ENCODE data around the gene TTLL10.

The TTLL10 gene

DNA sequence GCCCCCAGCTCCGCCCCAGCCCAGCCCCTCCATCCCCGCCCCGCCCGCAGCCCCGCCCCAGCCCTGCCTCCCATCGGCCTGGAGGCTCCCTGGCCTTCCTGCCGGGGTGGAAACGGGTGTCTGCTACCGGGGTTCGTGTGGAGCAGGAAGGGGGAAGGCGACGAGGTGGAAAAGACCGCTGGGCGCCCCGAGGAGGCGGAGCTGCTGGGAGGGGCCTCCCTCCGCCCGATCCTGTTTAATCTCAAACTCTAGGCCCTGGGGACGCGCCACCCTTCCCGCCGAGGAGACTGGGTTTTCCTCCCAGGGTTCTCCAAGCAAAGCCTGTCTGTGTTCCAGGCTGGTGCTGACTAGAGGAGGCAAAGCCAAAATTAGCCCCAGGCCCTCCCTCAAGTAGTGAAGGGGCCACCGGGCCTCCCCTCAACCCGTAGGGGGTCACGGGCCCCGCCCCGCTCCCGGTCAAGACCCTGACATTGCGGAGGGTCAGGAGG is 16.2 kb upstream of the TTLL10 start:
- peak; percentile 20 to 86 (median 61) for DNase-seq

DNA sequence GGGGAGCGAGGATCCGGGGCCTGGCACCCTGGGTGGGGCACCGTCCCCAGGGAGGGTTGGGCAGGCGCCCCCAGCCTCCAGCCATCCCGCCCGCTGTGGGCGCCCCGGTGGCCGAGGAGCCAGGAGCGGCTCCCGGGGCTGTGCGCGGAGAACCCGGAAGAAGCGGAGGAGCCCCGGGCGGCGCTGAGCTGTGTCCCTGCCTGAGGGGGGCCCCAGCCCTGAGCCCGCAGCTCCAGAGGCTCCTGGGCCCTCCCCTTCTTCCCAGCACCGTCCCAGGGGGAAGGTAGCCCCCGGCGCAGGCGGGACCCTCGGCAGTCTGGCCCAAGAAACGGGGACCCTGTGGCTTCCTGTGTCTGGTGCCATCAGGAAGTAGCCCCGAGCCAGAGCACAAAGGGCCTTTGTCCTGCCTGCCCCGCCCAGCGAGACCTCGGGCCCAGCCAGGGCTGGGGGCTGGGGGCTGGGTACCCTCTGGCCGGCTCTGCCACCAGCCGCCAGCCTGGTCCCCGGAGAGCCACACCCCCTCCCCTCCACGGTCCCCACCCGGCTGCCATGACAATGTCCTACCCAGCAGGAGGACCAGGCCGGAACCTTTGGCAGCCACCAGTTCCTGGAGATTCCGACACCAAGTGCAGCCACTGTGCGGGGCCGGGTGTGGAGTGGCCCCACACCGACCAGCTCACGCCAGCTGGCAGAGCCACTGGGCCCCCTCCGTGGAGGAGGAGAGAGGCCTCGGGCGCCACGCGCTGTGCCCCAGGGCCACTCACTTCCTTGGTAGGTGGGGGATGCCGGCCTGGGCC is 15.6 kb upstream of the TTLL10 start:
- DNase-seq = peak in 50 of 51 donors; percentile 25 to 94 (median 74)

DNA sequence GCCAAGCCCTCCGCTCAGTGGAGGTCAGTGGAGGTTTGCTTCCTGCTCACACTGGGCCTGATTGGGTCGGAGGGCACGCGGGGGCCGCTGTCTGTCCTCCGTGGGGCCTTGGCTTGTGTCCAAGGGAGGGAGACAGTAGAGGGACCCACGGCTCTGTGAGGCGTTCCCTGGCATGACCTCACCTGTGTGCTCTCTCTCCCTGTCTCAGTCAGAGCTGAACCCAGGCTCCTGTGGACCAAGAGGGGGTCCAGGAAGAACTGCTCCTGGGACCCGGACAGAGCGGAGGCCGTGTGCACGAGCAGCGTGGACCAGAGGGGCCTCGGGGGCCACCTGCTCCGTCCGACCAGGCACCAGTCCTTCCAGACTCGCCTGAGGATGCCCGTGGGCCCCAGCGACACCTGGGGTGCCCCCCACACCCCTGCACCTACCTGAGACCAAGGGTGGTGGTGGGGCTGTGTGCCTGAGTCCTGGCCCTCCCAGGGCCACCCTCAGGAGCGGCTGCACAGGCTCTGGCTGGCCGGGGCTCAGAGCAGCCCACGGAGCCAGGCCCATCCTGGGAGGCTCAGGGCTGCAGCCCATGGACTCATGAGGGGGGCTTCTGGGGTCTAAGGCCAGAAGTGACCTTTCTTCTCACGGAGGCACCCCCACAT is 13.3 kb upstream of the TTLL10 start:
- DNase-seq = no peak

DNA sequence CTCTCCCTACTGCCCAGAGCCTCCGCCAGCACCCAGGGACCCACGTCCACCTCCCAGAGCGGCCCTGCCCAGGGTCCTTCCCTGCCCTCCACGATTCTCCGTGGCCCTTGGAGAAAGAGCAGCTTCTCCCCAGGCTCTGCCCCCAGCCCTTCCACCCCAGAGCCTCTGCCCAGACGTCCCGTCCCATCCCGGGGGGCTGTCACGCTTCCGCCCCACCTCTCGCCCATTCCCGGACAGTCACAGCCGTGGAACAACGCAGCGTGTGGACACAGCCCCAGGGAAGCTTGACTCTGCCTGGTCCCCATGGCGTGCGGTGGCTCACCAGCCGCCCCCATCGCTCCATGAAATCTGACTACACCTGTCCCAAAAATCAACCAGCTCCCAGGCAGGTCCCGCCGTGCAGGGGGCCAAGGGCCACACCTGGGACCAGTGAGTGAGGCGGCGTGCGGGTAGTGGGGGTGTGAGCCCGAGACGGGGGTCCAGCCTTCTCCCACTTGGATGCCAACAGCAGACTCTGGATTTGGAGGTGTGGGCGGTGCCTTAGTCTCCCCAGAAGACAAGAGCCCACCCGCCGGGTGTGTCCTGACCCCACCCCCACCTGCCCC is 12.5 kb upstream of the TTLL10 start:
- DNase-seq = no peak

- no peak for DNase-seq
Observed at GRCh38 chr1:1161683-1162079, 12.0 kb upstream of the TTLL10 start.

GRCh38 chr1:1162597-1163537 is 10.8 kb upstream of the TTLL10 start:
- no peak for DNase-seq

DNA sequence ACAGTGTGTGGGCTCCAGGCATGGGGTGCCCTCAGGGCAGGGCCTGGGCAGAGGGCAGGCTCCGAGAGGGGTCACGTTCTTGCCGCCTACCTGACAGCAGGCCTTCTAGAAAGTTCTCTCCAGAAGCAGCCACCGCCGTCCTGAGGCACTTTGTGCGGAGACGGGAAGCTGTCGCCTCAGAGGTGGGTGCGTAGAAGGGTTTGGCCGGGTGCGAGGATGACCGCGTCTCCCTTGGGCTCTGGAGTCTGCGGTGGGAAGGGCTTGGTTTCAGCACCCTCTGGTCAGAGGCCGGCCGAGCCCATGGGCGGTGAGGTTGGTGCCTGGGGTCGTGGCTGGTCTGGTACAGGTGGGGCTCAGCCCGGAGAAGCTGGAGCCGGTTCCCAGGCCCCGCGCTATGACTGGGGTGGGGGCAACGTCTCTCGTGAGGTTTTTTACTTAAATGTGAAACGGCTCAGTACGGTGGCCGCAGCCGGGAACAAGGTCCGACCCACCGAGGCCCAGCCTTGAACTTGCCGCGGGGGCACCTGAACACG is 10.1 kb upstream of the TTLL10 start:
- DNase-seq = no peak

DNA sequence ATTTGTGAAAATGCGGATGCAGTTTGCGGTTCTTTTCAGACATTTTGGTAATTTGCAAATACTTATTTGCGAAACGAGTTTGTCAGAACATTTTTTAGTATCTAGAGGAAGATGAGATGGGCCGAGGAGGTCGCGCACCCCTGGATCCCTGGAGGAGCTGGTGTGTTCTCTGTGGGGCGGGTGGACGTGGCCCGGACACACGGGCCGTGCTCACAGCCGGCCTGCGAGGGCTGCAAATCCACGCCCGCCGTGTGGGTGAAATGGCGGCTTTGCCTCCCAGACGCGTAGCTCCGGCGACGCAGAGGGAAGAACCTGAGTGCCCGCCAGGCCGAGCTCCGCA is 9.3 kb upstream of the TTLL10 start:
- DNase-seq = no peak

DNA sequence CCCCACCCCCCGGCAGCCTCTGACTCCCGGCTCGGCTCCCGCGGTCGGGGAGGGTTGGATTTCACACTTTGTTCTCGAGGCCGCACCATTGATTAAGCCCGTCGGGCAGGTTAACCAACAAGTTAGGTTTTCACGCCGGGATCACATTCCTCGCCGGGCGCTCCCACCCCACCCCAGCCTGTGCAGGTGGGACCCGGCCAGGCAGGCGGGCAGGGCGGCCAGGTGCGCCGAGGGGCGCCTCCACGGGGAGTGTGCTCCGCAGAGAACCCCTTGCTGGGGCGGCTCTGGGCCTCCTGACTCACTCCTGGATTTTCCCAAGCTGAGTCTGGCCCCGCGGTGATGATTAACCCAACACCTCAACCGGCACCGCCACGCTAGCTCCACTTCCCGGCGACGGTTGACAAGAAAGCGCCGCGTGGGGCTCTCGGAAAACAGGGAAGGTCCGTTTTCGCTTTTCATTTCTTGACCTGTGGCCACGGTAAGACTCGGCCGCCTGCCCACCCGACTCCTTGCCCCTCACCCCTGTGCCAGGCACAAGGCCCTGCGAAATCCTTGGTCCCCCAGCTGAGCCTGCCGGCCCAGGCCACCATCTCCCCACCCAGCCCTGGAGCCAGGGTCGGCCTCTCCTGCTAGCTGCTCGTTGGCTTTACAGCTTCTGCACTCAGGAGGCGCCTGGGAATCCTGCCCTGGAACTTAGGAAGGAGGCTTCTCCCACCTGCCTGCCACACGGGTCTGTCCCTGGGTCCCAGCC is 8.8 kb upstream of the TTLL10 start:
- no peak for DNase-seq

DNA sequence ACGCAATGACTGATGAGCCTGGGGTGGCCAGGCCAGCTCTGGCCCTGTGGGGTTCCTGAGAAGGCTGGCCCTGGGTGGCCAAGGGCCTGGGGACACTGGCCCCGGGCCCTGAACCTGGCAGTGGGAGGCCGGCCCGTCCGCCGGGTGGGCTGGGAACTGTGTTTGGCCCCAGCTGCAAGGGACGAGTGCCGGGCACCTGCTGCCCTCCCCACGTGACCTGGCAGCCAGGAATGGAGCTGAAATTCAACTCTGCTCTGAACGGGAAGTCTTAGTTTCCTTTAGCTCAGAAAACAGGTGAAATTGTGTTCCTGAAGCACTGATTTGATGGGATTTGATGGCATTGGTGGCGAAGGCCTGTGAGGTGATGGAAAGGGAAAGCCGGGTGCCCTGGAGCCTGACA is 8.2 kb upstream of the TTLL10 start:
- DNase-seq = no peak

DNA sequence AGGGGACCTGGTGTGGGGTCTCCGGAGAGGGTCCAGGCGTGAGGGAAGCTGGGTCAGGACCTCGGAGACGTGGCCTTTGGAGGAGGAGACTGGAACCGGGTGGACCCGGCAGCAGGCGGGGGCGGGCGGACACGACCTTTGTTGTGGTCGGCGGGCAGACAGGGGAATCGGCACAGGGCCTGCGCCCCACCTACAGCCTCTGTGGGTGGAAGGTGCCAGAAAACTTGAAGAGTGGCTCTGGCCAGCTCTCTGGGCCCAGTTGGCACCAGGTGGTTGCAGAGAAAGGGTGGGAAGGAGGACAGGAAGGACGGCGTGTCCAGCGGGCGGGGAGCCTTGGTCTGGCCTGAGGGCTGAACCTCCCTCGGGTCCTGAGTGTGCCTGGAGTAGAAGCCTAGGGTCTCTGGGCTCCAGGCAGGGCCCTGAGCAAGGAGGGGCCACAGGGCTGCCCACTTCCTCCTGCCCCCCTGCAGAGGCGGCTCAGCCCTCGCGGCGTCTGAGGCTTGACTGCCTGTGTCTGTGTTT is 7.7 kb upstream of the TTLL10 start:
- no peak for DNase-seq

GRCh38 chr1:1166642-1167397 is 6.9 kb upstream of the TTLL10 start:
- DNase-seq = no peak

DNA sequence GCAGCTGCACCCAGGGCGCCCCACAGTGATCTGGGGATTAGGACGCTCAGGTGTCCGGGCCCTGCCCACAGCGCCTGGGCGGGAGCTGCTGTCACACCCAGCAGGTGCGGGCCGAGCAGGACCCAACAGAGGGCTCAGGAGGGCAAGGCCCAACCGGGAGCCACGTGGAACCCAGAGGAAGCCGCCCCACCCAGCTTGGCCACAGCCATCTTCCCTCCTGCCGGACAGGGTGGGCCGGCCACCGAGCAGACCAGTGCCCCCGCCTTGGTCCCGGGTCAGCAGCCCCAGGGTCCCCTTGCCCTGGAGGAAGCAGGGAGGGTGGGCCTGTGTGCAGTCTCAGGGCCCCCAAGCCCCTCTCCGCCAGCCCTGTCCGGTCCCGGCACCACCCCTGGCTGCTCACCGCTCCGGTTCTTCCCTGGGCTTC is 6.3 kb upstream of the TTLL10 start:
- DNase-seq = no peak

DNA sequence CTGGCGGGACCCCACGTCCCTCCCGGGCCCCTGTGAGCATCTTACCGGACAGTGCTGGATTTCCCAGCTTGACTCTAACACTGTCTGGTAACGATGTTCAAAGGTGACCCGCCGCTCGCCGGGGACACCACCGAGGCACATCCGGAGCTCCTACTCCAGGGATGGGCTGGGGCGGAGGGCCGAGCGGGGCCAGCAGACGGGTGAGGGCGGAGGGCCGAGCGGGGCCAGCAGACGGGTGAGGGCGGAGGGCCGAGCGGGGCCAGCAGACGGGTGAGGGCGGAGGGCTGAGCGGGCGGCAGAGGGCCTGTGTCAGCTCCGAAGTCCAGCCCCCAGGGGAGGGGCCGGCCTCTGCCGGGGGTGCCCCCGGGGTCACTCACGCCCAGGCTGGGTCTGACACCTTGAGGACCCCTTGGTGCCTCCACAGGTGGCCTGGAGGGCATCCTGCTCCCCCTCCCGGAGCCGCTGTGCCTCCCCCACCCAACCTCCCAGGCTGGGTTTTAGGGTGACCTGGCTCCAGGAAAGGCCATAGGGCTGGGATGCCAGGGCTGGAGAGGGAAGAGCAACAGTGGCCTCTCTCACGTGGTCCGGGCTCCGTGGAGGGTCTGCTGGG is 5.7 kb upstream of the TTLL10 start:
- DNase-seq = no peak

GRCh38 chr1:1168451-1169411 is 4.9 kb upstream of the TTLL10 start:
- no peak for DNase-seq

DNA sequence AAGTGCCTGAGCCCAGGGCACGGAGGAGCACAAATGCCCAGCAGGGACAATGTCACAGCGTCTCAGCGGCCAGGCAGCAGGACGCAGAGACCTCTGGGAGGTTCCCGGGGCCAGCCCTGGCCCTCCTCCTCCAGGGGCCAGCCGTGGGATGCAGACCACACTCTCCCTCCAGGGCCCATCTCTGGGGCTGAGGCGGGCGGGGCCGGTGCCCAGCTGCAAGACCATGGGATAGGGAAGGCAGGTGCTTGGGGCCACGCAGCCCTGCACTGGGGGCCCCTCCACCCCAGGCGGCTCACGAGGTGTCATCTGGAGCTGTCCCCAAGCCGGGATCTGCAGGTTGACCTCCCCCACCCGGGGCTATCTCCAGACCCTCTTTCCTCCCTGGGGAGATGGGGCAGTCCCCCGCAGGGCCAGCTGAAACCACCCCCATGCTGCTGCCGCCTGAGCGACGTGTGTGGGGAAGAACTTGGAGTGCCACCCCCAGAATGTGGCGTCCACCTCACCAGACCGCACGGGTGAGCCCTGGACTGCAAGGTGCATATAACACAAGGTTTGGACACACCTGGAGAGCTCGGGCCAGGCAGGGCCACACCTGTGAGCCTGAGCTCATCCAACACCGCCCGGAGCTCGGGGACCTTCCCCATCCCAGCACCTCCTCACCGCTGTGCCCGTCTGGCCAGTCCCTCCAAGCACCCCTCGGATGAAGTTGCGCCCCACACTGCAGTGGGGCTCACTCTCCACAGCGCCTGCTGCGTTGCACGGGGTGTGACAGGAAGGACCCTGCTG is 4.1 kb upstream of the TTLL10 start:
- DNase-seq = no peak
